ENCODE results near the gene EDEM3.

Gene EDEM3

DNA sequence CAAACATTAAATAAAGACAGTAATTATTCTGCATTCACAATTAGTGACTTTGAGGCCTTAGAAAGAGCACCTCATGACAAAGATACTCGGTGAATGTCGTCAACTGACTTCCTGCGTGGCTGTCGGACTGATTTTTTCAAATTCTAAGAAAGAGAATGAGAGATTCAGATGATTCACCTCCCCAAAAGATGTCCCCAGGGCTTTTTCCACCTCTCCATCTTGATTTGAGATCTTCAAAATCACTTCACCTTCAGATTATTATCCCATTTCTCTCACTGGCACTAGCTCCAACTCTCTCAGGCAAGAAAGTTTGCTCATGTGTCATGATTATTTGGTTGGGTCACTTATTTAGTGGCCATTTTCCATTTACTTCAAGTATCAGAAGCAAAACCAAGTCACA lies 5.0 kb upstream of the EDEM3 start:
- ATAC-seq (replicated peaks) (no peak), DNase-seq (no peak)
- peaks cover 2 to 12% of the 10 kb centered on the region in 2 donors for H3K4me1 Mint-ChIP-seq
- no peak overlapping the region for H3K27ac Mint-ChIP-seq
- peaks cover 8 to 22% of the 10 kb centered on the region in 2 donors for H3K27me3 Mint-ChIP-seq
- peaks cover 3% of the 10 kb centered on the region in 2 donors for H3K36me3 Mint-ChIP-seq
- no peak overlapping the region for H3K4me3 Mint-ChIP-seq
- peaks cover 0 to 2% of the 10 kb centered on the region in 2 donors for H3K9me3 Mint-ChIP-seq

DNA sequence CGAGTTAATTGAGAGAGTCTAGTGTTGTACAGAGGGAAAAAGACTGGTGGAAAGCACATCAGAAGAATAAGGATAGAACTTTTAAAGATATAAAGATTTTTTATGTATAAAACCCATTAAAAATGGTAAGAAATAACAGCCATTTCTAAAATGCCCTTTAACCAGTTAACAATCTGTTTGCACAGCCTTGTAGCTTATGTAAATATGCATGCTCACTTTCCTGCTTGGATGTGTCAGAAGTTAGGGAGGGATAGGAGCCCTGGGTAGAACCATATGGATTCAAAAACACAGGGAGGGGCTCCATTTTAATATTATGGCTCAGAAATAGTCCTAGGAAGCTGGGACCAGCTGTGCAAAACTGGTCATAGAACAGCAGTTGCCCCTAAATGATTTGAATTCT lies 4.5 kb upstream of the EDEM3 start:
- H3K9me3 Mint-ChIP-seq = peaks cover 0 to 2% of the 10 kb centered on the region in 2 donors
- peaks cover 3% of the 10 kb centered on the region in 2 donors for H3K36me3 Mint-ChIP-seq
- H3K4me1 Mint-ChIP-seq = peaks cover 2 to 12% of the 10 kb centered on the region in 2 donors
- peaks cover 8 to 22% of the 10 kb centered on the region in 2 donors for H3K27me3 Mint-ChIP-seq
- no peak for ATAC-seq (replicated peaks)
- no peak for DNase-seq
- H3K4me3 Mint-ChIP-seq = no peak overlapping the region
- no peak overlapping the region for H3K27ac Mint-ChIP-seq

DNA sequence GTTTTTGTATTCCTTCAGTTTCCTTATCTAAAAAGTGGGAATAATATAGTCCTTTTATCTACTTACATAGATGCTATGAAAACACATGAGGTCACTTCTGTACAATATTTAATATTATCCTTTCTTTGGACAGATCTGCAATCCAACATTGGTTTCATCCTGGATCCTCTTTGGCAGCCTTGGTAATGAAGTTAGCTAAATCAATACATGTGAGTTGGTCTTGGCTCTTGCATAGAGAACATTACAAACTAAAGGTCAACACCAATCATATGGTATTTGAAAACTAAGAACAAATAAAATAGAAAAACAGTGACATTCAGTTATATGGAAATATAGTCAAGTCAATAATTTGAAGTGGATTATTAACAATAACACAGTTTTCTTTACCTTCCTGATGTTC lies 3.2 kb upstream of the EDEM3 start:
- Mint-ChIP-seq H3K4me1 (peaks cover 8 to 24% of the 10 kb centered on the region in 2 donors), H3K27ac (no peak overlapping the region), H3K27me3 (peaks cover 8 to 15% of the 10 kb centered on the region in 2 donors), H3K9me3 (no peaks in the 10 kb centered on the region), H3K36me3 (no peaks in the 10 kb centered on the region), H3K4me3 (no peak overlapping the region)
- DNase-seq (no peak), ATAC-seq (replicated peaks) (no peak)

DNA sequence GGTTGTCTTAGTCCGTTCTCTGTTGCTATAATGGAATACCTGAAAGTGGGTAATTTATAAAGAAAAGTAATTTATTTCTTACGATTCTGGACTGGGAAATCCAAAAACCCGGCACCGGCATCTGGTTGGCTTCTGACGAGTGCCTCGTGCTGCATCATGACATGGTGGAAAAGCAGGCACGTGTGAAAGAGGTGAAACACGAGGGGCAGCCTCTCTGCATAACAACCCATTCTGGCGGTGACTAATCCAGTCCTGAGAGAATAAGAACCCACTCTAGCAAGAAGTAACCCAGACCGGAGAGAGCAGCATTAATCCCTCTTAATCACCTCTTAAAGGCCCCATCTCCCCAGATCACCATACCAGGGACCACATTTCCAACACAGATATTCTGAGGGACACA lies 2.7 kb upstream of the EDEM3 start:
- no peak for DNase-seq
- Mint-ChIP-seq H3K4me1 (peaks cover 8 to 24% of the 10 kb centered on the region in 2 donors), H3K4me3 (no peak overlapping the region), H3K27me3 (peaks cover 8 to 11% of the 10 kb centered on the region in 2 donors), H3K27ac (no peak overlapping the region), H3K36me3 (no peaks in the 10 kb centered on the region), H3K9me3 (no peaks in the 10 kb centered on the region)
- no peak for ATAC-seq (replicated peaks)

DNA sequence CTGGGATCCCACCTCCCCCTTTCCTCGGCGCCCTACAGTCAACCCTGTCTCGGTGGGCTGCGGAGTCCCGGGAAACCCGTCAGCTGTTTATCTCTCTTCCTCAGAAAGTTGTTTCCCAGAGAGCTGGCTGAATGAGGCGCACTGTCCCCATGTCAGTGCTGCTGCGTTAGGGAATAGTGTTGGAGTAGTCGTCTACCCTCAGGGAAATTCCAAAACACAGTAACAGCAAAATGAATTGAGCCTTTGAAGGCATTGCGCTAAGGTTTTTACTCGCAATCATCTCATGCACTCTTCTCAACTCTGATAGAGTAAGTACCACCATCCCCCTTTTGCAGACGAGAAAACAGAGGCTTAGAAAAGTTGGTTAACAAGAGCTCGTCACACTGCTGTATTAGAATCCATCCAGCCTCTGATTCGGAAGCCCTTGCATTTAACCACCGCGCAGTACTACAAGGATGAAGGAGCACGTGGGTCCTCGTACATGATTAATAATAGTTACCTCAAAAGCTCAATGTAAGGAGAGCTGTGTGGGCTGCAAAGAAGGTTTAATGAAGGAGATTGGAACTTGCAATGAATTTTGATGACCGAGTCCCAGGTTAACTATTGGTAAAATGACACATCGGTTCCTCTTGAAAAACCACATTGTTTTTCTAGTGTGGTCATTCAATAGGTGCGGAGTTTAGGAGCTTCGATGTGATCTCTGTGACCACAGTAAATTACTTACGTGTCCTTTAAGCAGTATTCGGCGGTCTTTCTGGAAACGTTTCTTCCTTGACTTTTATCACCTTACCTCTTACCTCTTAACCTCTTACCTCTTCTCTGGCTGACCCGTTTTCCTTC lies 788 bp upstream of the EDEM3 start:
- ATAC-seq (replicated peaks) = peak; percentile 1 to 4
- peaks cover 8 to 24% of the 10 kb centered on the region in 2 donors for H3K4me1 Mint-ChIP-seq

DNA sequence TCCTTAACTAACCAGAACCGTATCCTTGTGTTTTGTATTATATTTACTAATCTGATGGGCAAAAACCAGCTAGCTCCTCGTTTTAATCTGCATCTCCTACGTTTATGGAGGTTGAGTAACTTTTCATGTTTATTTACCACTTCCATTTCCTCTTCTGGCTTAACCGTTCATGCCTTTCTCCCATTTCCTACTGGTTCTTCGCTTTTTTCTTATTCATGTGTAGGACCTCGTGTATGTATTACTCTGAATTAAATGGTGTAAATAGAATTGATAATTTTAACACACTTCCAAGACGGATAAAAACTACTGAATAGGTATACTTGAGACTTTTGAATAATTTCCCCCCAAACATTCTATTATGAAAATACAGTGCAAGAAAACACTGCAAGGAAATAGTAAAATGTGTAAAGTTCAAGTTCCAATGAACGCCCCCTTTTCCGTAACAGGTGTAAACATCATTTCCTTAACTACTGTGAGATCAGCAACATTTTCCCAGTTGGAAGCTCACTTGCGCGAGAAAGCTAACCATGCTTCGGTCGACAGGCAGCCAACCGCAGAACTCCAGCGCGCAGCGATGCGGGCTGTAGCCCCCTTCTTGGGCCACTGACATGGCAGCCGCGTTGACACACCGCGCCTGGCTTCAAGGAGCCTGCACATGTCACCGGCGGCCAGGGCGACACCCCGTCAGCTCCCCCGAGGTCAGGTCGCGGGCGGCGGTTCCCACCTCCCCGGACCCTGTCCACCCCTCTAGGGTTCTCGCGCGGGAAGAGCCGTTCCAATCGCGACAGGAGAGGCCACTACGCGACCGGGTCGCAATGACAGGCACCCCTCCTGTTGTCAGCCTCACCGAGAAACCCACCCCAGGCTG lies 816 bp downstream of the EDEM3 start:
- peaks cover 8 to 24% of the 10 kb centered on the region in 2 donors for H3K4me1 Mint-ChIP-seq

More for the DNA sequence above, 788 bp upstream of the EDEM3 start:
- peak overlapping the region; percentile 91 to 98 for H3K4me3 Mint-ChIP-seq
- no peaks in the 10 kb centered on the region for H3K9me3 Mint-ChIP-seq
- no peak for DNase-seq
- H3K27me3 Mint-ChIP-seq = peaks cover 5 to 11% of the 10 kb centered on the region in 2 donors
- peak overlapping the region; percentile 97 for H3K27ac Mint-ChIP-seq
- H3K36me3 Mint-ChIP-seq = no peaks in the 10 kb centered on the region

DNA sequence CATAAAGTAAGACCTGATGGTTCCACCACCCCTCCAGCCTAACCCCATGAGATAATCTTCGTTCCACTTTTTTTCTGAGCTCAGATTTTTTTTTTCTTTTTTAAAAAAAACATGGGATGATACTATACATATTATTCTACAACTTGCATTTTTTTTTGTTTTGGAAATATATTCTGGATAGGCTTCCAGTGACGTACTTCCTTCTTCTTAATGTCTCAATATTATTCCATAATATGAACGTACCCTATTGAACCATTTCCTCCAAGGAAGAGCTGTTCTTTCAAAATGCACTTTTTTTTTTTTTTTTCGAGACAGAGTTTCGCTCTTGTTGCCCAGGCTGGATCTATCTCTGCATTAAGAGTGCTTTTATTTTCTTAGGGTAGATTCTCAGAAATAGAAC lies 1.5 kb downstream of the EDEM3 start:
- peak overlapping the region; percentile 91 to 98 for H3K4me3 Mint-ChIP-seq
- H3K27me3 Mint-ChIP-seq = peaks cover 5 to 11% of the 10 kb centered on the region in 2 donors
- peaks cover 0 to 1% of the 10 kb centered on the region in 2 donors for H3K36me3 Mint-ChIP-seq
- DNase-seq (no peak), ATAC-seq (replicated peaks) (no peak)
- H3K27ac Mint-ChIP-seq = no peak overlapping the region
- H3K9me3 Mint-ChIP-seq = no peaks in the 10 kb centered on the region
- H3K4me1 Mint-ChIP-seq = peaks cover 8 to 24% of the 10 kb centered on the region in 2 donors

More for the DNA sequence above, 816 bp downstream of the EDEM3 start:
- Mint-ChIP-seq H3K9me3 (no peaks in the 10 kb centered on the region), H3K27me3 (peaks cover 5 to 11% of the 10 kb centered on the region in 2 donors), H3K4me3 (peak overlapping the region; percentile 91 to 98), H3K27ac (peak overlapping the region; percentile 97), H3K36me3 (no peaks in the 10 kb centered on the region)
- DNase-seq (no peak), ATAC-seq (replicated peaks) (peak; percentile 10 to 11)

DNA sequence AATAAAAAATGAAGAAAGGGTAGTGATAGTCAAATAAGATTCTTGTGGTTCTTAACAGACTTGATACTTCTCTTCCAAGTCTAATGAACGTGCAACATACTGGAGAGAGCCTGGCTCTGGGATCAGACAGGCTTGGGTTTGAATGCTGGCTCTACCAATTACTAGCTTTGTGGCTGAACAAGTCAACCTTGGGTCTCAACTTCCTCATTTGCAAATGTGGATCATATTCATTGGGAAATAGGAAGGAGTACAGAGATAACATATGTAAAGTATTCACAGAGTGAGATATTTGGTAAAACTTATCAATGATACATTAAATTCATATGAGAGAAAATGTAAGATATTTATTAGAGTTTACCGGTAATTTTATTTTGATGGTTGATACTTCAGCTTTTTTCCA lies 2.0 kb downstream of the EDEM3 start:
- peaks cover 8 to 24% of the 10 kb centered on the region in 2 donors for H3K4me1 Mint-ChIP-seq
- H3K27ac Mint-ChIP-seq = no peak overlapping the region
- H3K27me3 Mint-ChIP-seq = peaks cover 5 to 11% of the 10 kb centered on the region in 2 donors
- no peak for DNase-seq
- no peak overlapping the region for H3K4me3 Mint-ChIP-seq
- no peak for ATAC-seq (replicated peaks)
- no peaks in the 10 kb centered on the region for H3K9me3 Mint-ChIP-seq
- peaks cover 0 to 1% of the 10 kb centered on the region in 2 donors for H3K36me3 Mint-ChIP-seq

DNA sequence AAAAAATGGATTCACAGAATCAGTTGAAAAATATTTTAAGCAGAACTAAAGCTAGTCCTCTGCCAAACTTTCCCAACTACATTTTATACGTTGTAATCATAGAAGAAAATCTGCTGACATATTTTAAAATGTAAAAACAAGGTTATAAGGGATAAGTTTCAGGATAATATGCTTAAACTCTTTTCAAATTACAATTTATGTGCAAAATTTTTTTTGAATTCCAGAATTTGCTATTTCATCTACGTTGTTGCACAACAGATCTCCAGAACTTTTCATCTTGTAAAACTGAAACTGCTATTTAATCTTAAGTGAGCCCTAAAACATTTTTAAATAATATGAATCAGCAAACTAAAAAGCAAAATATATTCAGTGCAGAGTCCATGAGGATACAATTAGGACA lies 5.9 kb downstream of the EDEM3 start:
- Mint-ChIP-seq H3K9me3 (no peaks in the 10 kb centered on the region), H3K4me3 (no peak overlapping the region), H3K36me3 (peaks cover 1 to 8% of the 10 kb centered on the region in 2 donors), H3K4me1 (peaks cover 4 to 19% of the 10 kb centered on the region in 2 donors), H3K27me3 (no peaks in the 10 kb centered on the region), H3K27ac (no peak overlapping the region)
- ATAC-seq (replicated peaks) = no peak
- DNase-seq = no peak

DNA sequence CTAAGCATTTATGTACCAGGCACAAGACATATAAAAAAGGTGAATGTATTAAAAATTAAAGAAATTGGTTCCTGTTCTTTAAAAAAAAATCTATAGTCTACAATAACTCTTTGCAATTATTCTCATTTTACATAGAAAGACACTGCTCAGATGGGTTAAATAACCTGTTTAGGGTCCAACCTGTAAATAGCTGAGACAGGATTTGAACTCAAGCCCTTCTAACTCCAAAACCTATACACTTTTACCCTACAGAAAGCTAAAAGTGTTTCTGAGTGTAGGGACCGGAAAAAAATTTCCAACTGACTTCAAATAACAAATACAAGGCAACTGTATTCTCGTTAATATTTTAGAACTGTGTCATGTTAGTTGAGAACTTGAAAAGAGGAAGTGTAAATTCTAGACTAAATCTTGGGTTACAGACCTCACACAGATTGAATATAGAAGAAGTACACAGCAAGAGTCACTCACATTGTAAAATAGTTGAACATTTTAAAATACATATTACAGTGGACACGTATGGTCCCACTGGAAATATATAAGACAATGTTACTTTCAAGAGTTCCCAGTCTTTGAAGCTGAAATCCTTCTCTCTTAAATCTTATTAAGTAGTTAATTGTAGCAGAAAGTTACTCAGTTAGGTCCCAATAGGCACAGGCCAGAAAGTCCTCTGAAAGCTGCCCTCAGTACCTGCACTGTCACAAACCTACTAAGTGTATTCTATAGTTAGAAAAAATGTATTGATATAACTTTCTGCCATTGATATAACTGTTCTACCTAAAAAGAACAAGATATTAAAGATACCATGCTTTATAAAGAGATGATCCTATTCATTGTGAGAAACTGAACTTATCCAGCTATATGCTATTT lies 7.3 kb downstream of the EDEM3 start:
- Mint-ChIP-seq H3K27ac (no peak overlapping the region), H3K4me1 (peaks cover 0 to 11% of the 10 kb centered on the region in 2 donors)
- peak; percentile 86 to 89 for ATAC-seq (replicated peaks)

DNA sequence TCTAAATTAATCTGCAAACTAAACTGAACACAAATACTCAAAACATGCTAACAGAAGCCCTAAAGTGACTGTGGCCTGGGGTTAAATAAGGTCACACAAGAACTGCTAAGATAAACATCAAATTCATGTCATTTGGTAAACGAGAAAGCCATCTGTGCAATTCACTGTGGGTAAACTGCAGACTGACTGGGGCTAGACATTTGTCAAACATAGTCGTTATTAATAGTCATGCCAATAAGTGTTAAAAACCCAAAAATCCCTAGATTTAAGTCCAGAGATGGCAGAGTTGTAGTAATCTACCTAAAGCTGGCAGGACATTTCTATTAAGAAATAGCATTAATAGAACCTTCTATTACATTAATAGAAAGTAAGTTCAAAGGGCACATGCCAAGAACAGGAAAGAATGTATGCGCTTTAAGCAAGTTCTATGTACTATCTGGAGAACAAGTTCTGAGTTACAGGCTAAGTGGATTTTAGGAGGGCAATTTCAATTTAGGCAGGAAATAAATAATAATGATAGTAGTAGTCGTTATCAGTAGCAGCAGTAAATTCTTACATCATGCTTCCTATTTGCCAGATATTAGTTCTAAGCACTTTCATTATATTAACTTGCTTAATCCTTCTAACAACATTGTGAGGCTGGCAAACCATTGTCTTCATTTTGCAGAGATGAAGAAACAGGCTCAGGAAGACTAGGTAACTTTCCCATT lies 8.6 kb downstream of the EDEM3 start:
- Mint-ChIP-seq H3K27ac (no peak overlapping the region), H3K27me3 (no peaks in the 10 kb centered on the region), H3K4me1 (peaks cover 0 to 11% of the 10 kb centered on the region in 2 donors)

More for the DNA sequence above, 7.3 kb downstream of the EDEM3 start:
- DNase-seq = no peak
- H3K36me3 Mint-ChIP-seq = peaks cover 1 to 8% of the 10 kb centered on the region in 2 donors
- no peaks in the 10 kb centered on the region for H3K27me3 Mint-ChIP-seq
- H3K4me3 Mint-ChIP-seq = no peak overlapping the region
- no peaks in the 10 kb centered on the region for H3K9me3 Mint-ChIP-seq

DNA sequence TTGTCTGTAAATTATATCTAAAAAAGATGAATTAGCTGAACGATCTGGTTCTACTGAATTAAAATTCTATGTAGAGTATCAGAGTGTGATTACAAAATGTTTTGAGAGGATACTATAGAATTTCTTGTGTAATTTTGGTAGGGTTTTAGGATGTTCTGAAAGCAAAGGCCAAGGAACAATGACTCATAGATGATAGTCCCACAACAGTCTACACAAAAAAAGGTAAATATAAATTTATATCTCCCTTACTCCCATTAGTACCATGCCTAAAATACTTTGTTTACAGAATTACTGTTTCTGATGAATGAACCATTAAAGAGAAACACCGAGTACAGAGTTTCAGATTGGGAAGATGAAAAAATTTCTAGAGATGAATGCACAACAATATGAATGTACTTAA lies 9.5 kb downstream of the EDEM3 start:
- no peak for DNase-seq
- Mint-ChIP-seq H3K27me3 (no peaks in the 10 kb centered on the region), H3K9me3 (no peaks in the 10 kb centered on the region), H3K4me1 (peaks cover 0 to 11% of the 10 kb centered on the region in 2 donors), H3K27ac (no peak overlapping the region), H3K4me3 (no peak overlapping the region), H3K36me3 (peaks cover 5 to 17% of the 10 kb centered on the region in 2 donors)
- ATAC-seq (replicated peaks) = no peak

More for the DNA sequence above, 8.6 kb downstream of the EDEM3 start:
- DNase-seq (no peak), ATAC-seq (replicated peaks) (no peak)
- Mint-ChIP-seq H3K4me3 (no peak overlapping the region), H3K9me3 (no peaks in the 10 kb centered on the region), H3K36me3 (peaks cover 1 to 12% of the 10 kb centered on the region in 2 donors)

DNA sequence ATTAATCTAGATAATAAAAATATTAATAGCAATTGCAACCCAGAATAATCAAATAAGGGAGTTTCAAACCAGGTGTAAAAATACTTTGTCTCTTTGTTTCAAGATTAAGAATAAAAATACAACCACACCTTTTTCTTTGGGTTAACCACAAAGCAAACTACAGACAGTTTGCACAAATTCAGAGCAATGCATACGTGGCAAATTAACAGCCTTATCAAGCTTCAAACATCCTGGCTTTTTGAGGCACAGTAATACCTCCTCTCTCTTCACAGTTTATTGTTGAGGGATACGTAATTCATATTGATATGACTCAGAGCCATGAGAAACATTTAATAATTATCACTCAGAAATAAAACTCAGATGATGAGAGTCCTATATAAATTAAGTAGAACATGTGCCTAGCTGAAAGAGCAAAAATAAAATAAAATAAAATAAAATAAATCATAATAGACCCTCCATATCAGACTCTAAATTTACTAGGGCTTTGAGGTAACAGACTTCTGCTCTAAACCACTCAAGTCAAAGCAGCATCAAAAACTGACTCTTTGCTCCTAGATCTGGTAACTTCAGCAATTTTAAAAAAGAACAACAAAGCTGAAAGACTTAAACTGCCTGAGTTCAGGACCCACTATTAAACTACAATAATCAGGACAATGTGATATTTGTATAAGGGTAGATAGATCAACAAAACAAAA lies 11.4 kb downstream of the EDEM3 start:
- H3K27me3 Mint-ChIP-seq = no peaks in the 10 kb centered on the region
- H3K36me3 Mint-ChIP-seq = peaks cover 4 to 17% of the 10 kb centered on the region in 2 donors
- H3K4me3 Mint-ChIP-seq = no peak overlapping the region
- H3K4me1 Mint-ChIP-seq = peaks cover 0 to 11% of the 10 kb centered on the region in 2 donors
- no peak for DNase-seq
- H3K27ac Mint-ChIP-seq = no peak overlapping the region
- no peak for ATAC-seq (replicated peaks)
- no peaks in the 10 kb centered on the region for H3K9me3 Mint-ChIP-seq
